ENCODE results near the gene FHL2. TPM values are rescaled to one million over a fixed set of nuclear protein-coding genes. Genes with fewer than 3 reads are reported as not detected.
A peak's percentile ranks its signal among the peaks of the same experiment; 100 is the strongest.

FHL2 gene
- total RNA-seq, 6 donors from 2014 or later: 2.4 to 15.0 (median 7.2) TPM

DNA sequence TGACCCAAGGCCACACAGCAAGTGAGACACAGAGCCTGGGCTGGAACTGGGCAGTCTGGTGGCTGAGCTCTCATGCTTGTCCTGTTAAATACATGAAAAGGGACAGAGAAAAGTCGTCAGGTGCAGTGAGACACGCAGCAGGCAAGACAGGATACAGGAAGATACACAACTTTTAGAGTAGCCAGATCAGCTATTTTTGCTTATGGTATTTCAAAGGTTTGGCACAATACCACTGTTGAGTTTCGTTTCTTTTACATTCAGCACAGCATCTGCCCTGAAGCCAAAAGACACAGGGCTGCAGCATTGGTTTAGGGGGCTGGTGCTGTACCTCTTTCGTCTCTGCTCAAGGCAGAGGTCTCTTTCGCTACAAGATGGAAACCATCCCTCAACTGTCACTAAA lies 14.0 kb downstream of the FHL2 start:
- Histone ChIP-seq H3K4me1 (peaks cover 3 to 16% (median 5%) of the 10 kb centered on the region in 4 donors), H3K36me3 (no peaks in the 10 kb centered on the region), H3K4me3 (no peak overlapping the region), H3K27ac (no peak overlapping the region), H3K9me3 (no peaks in the 10 kb centered on the region), H3K27me3 (no peaks in the 10 kb centered on the region)
- no peak for TF ChIP-seq POLR2A (IDR thresholded peaks at IDR 0.05)
- no peak for TF ChIP-seq POLR2AphosphoS5 (IDR thresholded peaks at IDR 0.05)
- TF ChIP-seq, protein P1, sequence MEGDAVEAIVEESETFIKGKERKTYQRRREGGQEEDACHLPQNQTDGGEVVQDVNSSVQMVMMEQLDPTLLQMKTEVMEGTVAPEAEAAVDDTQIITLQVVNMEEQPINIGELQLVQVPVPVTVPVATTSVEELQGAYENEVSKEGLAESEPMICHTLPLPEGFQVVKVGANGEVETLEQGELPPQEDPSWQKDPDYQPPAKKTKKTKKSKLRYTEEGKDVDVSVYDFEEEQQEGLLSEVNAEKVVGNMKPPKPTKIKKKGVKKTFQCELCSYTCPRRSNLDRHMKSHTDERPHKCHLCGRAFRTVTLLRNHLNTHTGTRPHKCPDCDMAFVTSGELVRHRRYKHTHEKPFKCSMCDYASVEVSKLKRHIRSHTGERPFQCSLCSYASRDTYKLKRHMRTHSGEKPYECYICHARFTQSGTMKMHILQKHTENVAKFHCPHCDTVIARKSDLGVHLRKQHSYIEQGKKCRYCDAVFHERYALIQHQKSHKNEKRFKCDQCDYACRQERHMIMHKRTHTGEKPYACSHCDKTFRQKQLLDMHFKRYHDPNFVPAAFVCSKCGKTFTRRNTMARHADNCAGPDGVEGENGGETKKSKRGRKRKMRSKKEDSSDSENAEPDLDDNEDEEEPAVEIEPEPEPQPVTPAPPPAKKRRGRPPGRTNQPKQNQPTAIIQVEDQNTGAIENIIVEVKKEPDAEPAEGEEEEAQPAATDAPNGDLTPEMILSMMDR (IDR thresholded peaks at IDR 0.05): no peak
- no peak for TF ChIP-seq EP300 (IDR thresholded peaks at IDR 0.05)
- no peak for DNase-seq
- no peak for ATAC-seq (ENCODE audit: low FRiP score in 2 of 2)
- WGBS, 2 donors: 77 to 79% methylated on average over 5 of the region's 5 CpGs

DNA sequence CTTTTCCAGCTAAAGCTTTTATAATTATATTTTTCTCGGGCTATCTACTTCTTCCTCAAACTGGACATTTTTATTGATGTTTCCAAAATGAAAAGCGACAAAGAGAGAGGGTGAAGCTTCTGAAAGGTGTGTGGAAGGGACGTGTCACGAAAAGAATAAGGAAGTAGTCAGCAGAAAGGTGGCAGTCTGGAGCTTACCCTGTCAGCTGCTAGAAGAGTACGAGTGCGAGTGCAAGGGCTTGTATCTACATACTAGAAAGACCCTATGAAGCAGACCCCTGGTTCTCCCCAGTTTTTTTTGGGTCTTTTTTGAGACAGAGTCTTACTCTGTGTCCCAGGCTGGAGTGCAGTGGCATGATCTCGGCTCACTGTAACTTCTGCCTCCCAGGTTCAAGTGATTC lies 14.6 kb downstream of the FHL2 start:
- ATAC-seq (ENCODE audit: low FRiP score in 2 of 2) (no peak), DNase-seq (no peak)
- H3K9me3 ChIP-seq: no peaks in the 10 kb centered on the region
- H3K27me3 ChIP-seq: no peaks in the 10 kb centered on the region
- TF ChIP-seq POLR2AphosphoS5 (IDR thresholded peaks at IDR 0.05): no peak
- TF ChIP-seq POLR2A (IDR thresholded peaks at IDR 0.05): no peak
- TF ChIP-seq EP300 (IDR thresholded peaks at IDR 0.05): no peak
- TF ChIP-seq, protein P1 (IDR thresholded peaks at IDR 0.05): no peak
- H3K27ac ChIP-seq: no peak overlapping the region
- H3K36me3 ChIP-seq: no peaks in the 10 kb centered on the region
- 60 to 79% methylated on average over 7 of the region's 7 CpGs for WGBS, 2 donors
- peaks cover 3 to 10% (median 7%) of the 10 kb centered on the region in 4 donors for H3K4me1 ChIP-seq
- no peak overlapping the region for H3K4me3 ChIP-seq

DNA sequence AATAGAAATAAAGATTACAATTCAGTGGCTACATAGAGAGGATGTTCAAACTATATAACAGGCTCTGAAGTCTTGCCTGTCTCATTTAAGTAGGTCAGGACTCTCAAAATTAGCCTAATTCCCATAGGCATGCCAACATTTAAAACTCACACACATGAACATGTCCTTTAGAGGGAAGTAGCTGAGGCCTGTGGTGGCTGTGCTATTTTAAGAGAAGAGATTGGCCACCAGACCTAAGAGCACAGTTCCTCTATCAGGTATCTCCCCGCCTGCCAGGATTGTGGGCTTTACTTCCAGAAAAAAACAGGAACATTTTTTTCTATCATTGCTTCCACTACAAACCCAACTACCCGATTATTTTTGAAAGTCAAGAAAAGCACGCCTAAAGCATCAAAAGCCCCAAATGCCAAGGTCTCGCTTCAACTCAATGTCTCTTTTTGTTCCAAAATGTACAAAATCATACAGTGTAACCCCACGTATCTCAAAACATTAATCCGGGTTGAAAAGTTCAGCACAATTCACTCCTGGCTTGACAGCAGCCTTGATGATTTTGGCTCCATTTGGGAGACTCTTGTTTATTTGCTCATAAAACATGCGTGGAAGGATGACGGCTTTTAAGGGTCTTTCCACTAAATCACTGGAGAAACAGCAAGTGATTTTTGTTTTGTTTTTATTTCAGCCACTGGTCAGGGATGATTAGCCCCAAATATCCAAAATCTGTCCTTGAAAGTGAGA lies 15.3 kb downstream of the FHL2 start:
- WGBS, 2 donors: 70% methylated on average over 8 of the region's 8 CpGs
- no peak for ATAC-seq (ENCODE audit: low FRiP score in 2 of 2)
- H3K36me3 ChIP-seq: no peaks in the 10 kb centered on the region

DNA sequence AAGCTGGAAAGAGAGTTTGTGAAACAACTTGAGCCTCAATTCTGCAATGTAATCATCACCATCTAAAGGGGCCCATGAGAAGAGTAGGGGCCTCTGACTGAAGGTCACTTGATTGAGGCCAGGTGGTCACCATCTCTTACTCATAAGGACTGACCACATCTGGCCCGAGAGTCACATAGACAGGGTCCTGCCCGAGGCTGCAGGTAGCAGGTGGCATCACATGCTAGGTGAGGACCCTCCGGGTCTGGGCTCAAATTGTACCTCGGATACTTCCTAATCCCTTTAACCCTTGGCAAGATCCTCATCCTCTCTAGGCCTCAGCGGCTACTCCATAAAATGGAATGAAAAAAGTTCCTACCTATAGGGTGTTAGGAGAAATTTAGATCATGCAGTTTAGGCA lies 16.7 kb downstream of the FHL2 start:
- Histone ChIP-seq H3K4me3 (no peak overlapping the region), H3K27ac (no peak overlapping the region), H3K4me1 (peaks cover 0 to 4% (median 2%) of the 10 kb centered on the region in 4 donors), H3K36me3 (no peaks in the 10 kb centered on the region), H3K9me3 (no peaks in the 10 kb centered on the region), H3K27me3 (no peaks in the 10 kb centered on the region)
- peak in 1 of 2 donors; percentile 30 for ATAC-seq (ENCODE audit: low FRiP score in 2 of 2)
- TF ChIP-seq POLR2A (IDR thresholded peaks at IDR 0.05): no peak
- no peak for TF ChIP-seq POLR2AphosphoS5 (IDR thresholded peaks at IDR 0.05)
- TF ChIP-seq, protein P1 (IDR thresholded peaks at IDR 0.05): no peak
- no peak for TF ChIP-seq EP300 (IDR thresholded peaks at IDR 0.05)
- WGBS, 2 donors: 88 to 100% methylated on average over 5 of the region's 5 CpGs
- DNase-seq: no peak

More for the DNA sequence above, 15.3 kb downstream of the FHL2 start:
- DNase-seq: no peak
- no peaks in the 10 kb centered on the region for H3K9me3 ChIP-seq
- H3K27me3 ChIP-seq: no peaks in the 10 kb centered on the region
- H3K27ac ChIP-seq: no peak overlapping the region
- no peak for TF ChIP-seq POLR2A (IDR thresholded peaks at IDR 0.05)
- TF ChIP-seq, protein P1 (IDR thresholded peaks at IDR 0.05): no peak
- peaks cover 2 to 7% (median 4%) of the 10 kb centered on the region in 4 donors for H3K4me1 ChIP-seq
- no peak overlapping the region for H3K4me3 ChIP-seq

Data from upper lobe of left lung (tissue), 6 donors.